Neuron (in vitro differentiated cells): Measurements from ENCODE around the gene MTG2.

Source experiments
- H2AFZ ChIP-seq: one replicate; pipeline ENCODE4 v1.6.1; 2013; ENCODE audit warnings: low read depth, mild to moderate bottlenecking, inconsistent platforms, low read length, moderate library complexity
- H3K27me3 ChIP-seq: one replicate; pipeline ENCODE4 v1.6.1; 2013; ENCODE audit warnings: low read length; ENCODE audit not compliant: insufficient read depth
- H3K36me3 ChIP-seq: one replicate; pipeline ENCODE4 v1.6.1; 2013; ENCODE audit warnings: low read length; ENCODE audit not compliant: insufficient read depth
- H3K4me1 ChIP-seq: one replicate; pipeline ENCODE4 v1.6.1; 2013; ENCODE audit warnings: low read length; ENCODE audit not compliant: insufficient read depth
- H3K4me3 ChIP-seq: 2 replicates; pipeline ENCODE4 v1.5.1; 2013; ENCODE audit warnings: mild to moderate bottlenecking, low read length, moderate library complexity
- H3K9me3 ChIP-seq: one replicate; pipeline ENCODE4 v1.6.1; 2013; ENCODE audit warnings: low read length

Gene MTG2

GRCh38 chr20:62174021-62174804, 8.6 kb upstream of the MTG2 start:
- Histone ChIP-seq H3K27me3 (no peaks in the 10 kb centered on the region), H3K9me3 (no peaks in the 10 kb centered on the region), H3K4me3 (no peak overlapping the region), H2AFZ (no peak overlapping the region), H3K4me1 (no peaks in the 10 kb centered on the region), H3K36me3 (peaks cover 57% of the 10 kb centered on the region)

- Histone ChIP-seq H3K36me3 (peaks cover 59% of the 10 kb centered on the region), H2AFZ (no peak overlapping the region), H3K4me3 (no peak overlapping the region), H3K9me3 (no peaks in the 10 kb centered on the region), H3K27me3 (no peaks in the 10 kb centered on the region), H3K4me1 (no peaks in the 10 kb centered on the region)
These were observed 7.8 kb upstream of the MTG2 start for GRCh38 chr20:62174870-62175624.

GRCh38 chr20:62175711-62176110, 7.1 kb upstream of the MTG2 start:
- H3K4me3 ChIP-seq, result no peak overlapping the region
- peaks cover 59% of the 10 kb centered on the region for H3K36me3 ChIP-seq
- no peaks in the 10 kb centered on the region for H3K4me1 ChIP-seq
- no peaks in the 10 kb centered on the region for H3K9me3 ChIP-seq
- H3K27me3 ChIP-seq, result no peaks in the 10 kb centered on the region
- H2AFZ ChIP-seq, result no peak overlapping the region

- Histone ChIP-seq H3K36me3 (peaks cover 58% of the 10 kb centered on the region), H2AFZ (no peak overlapping the region), H3K27me3 (no peaks in the 10 kb centered on the region), H3K9me3 (no peaks in the 10 kb centered on the region), H3K4me3 (no peak overlapping the region), H3K4me1 (peaks cover 3% of the 10 kb centered on the region)
These were observed 6.0 kb upstream of the MTG2 start for GRCh38 chr20:62176866-62177265.

GRCh38 chr20:62177307-62177706, 5.5 kb upstream of the MTG2 start:
- Histone ChIP-seq H3K4me3 (no peak overlapping the region), H3K9me3 (no peaks in the 10 kb centered on the region), H2AFZ (no peak overlapping the region), H3K4me1 (peaks cover 8% of the 10 kb centered on the region), H3K27me3 (no peaks in the 10 kb centered on the region), H3K36me3 (peaks cover 56% of the 10 kb centered on the region)

- Histone ChIP-seq H2AFZ (no peak overlapping the region), H3K36me3 (peaks cover 48% of the 10 kb centered on the region), H3K4me1 (peaks cover 11% of the 10 kb centered on the region)
These were observed 4.3 kb upstream of the MTG2 start for GRCh38 chr20:62178316-62179161.

GRCh38 chr20:62179162-62179504, 3.7 kb upstream of the MTG2 start:
- H3K4me1 ChIP-seq, result peaks cover 15% of the 10 kb centered on the region
- no peaks in the 10 kb centered on the region for H3K27me3 ChIP-seq
- no peak overlapping the region for H3K4me3 ChIP-seq
- H3K36me3 ChIP-seq, result peaks cover 43% of the 10 kb centered on the region
- H3K9me3 ChIP-seq, result no peaks in the 10 kb centered on the region
- H2AFZ ChIP-seq, result no peak overlapping the region

More at GRCh38 chr20:62178316-62179161, 4.3 kb upstream of the MTG2 start:
- Histone ChIP-seq H3K27me3 (no peaks in the 10 kb centered on the region), H3K4me3 (no peak overlapping the region), H3K9me3 (no peaks in the 10 kb centered on the region)

- H3K27me3 ChIP-seq, result no peaks in the 10 kb centered on the region
- H3K36me3 ChIP-seq, result peaks cover 19% of the 10 kb centered on the region
- H2AFZ ChIP-seq, result no peak overlapping the region
- peak overlapping the region; percentile 92 for H3K4me3 ChIP-seq
- peaks cover 15% of the 10 kb centered on the region for H3K4me1 ChIP-seq
- H3K9me3 ChIP-seq, result no peaks in the 10 kb centered on the region
These were observed 1.0 kb upstream of the MTG2 start for GRCh38 chr20:62181808-62182207.

GRCh38 chr20:62183426-62184142, 756 bp downstream of the MTG2 start:
- H2AFZ ChIP-seq, result peak overlapping the region; percentile 57
- H3K4me3 ChIP-seq, result peak overlapping the region; percentile 92
- H3K36me3 ChIP-seq, result peaks cover 11% of the 10 kb centered on the region
- no peaks in the 10 kb centered on the region for H3K27me3 ChIP-seq
- peaks cover 15% of the 10 kb centered on the region for H3K4me1 ChIP-seq
- H3K9me3 ChIP-seq, result no peaks in the 10 kb centered on the region

GRCh38 chr20:62186096-62186426, 3.2 kb downstream of the MTG2 start:
- H3K9me3 ChIP-seq, result no peaks in the 10 kb centered on the region
- no peaks in the 10 kb centered on the region for H3K27me3 ChIP-seq
- peaks cover 7% of the 10 kb centered on the region for H3K36me3 ChIP-seq
- H3K4me1 ChIP-seq, result peaks cover 15% of the 10 kb centered on the region
- no peak overlapping the region for H2AFZ ChIP-seq
- H3K4me3 ChIP-seq, result no peak overlapping the region

- Histone ChIP-seq H3K27me3 (no peaks in the 10 kb centered on the region), H3K9me3 (no peaks in the 10 kb centered on the region), H3K4me3 (no peak overlapping the region)
These were observed 4.3 kb downstream of the MTG2 start for GRCh38 chr20:62186887-62187866.

More at GRCh38 chr20:62186887-62187866, 4.3 kb downstream of the MTG2 start:
- Histone ChIP-seq H3K36me3 (peaks cover 5% of the 10 kb centered on the region), H2AFZ (no peak overlapping the region), H3K4me1 (peaks cover 8% of the 10 kb centered on the region)
